Activated naive CD8-positive, alpha-beta T cell treated with anti-CD3 and anti-CD28 coated beads for 36 hours (primary cell): Measurements from ENCODE around the gene FIGN. TPM values are rescaled to one million over a fixed set of nuclear protein-coding genes. Genes with fewer than 3 reads are reported as not detected.

ENCODE experiments used
- DNase-seq: peaks from one replicate; pipeline ENCODE4 v3.0.0; 2021
- H3K27ac Mint-ChIP-seq: one replicate; pipeline ENCODE4 v1.8.0; 2022; ENCODE audit warnings: mild to moderate bottlenecking, moderate library complexity, mixed read lengths
- H3K27me3 Mint-ChIP-seq: one replicate; pipeline ENCODE4 v1.8.0; 2022; ENCODE audit warnings: mild to moderate bottlenecking, mixed read lengths
- H3K36me3 Mint-ChIP-seq: one replicate; pipeline ENCODE4 v1.8.0; 2021; ENCODE audit warnings: mild to moderate bottlenecking, mixed read lengths
- H3K4me1 Mint-ChIP-seq: one replicate; pipeline ENCODE4 v1.8.0; 2021; ENCODE audit warnings: mixed read lengths
- H3K4me3 Mint-ChIP-seq: one replicate; pipeline ENCODE4 v1.8.0; 2022; ENCODE audit warnings: mild to moderate bottlenecking, moderate library complexity, mixed read lengths
- H3K9me3 Mint-ChIP-seq: one replicate; pipeline ENCODE4 v1.8.0; 2022; ENCODE audit warnings: mixed read lengths
- total RNA-seq, 2 experiments: library from RNA; stranded (reverse); gene quantifications; one replicate each; pipeline ENCODE4 v1.2.3, GENCODE V29; 2021

FIGN gene
- total RNA-seq, 2 experiments from 2014 or later, result not detected

DNA sequence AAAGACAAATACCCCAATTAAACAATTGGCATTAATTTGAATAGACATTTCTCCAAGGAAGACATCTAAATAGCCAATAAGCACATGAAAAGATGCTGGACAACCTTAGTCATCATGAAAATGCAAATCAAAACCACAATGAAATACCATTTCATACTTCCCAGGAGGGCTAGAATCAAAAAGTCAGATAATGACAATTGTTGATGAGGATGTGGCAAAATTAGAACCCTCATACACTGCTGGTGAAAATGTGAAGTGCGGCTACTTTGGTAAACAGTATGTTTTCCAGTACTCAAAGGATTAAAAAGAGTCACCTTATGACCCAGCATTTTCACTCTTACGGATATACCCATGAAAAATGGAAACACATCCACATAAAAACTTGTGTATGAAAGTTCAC, 91.6 kb downstream of the FIGN start:
- Mint-ChIP-seq H3K27ac (no peak overlapping the region), H3K4me3 (no peak overlapping the region), H3K4me1 (no peaks in the 10 kb centered on the region), H3K36me3 (no peaks in the 10 kb centered on the region), H3K9me3 (no peaks in the 10 kb centered on the region), H3K27me3 (no peaks in the 10 kb centered on the region)
- DNase-seq, result no peak

DNA sequence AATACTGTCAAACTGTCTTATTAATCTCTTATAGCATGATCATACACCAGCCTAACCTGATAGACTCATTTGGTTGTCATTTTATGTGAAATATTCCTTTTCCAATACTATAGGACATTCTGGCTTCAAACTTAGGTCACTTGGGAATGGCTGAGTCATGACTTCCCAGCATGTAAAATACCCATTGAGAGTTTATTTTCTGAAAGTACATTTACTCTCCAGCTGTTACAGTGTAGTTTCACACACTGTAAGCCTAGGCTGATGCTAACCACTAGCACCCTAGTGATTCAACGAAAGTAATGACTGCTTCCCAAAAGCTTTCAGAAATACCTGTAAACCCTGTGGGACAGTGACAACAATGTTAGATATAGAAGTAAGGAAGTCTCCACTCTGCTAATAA, 93.8 kb downstream of the FIGN start:
- Mint-ChIP-seq H3K9me3 (no peaks in the 10 kb centered on the region), H3K4me3 (no peak overlapping the region), H3K27ac (no peak overlapping the region), H3K27me3 (no peaks in the 10 kb centered on the region), H3K4me1 (no peaks in the 10 kb centered on the region), H3K36me3 (no peaks in the 10 kb centered on the region)
- no peak for DNase-seq

DNA sequence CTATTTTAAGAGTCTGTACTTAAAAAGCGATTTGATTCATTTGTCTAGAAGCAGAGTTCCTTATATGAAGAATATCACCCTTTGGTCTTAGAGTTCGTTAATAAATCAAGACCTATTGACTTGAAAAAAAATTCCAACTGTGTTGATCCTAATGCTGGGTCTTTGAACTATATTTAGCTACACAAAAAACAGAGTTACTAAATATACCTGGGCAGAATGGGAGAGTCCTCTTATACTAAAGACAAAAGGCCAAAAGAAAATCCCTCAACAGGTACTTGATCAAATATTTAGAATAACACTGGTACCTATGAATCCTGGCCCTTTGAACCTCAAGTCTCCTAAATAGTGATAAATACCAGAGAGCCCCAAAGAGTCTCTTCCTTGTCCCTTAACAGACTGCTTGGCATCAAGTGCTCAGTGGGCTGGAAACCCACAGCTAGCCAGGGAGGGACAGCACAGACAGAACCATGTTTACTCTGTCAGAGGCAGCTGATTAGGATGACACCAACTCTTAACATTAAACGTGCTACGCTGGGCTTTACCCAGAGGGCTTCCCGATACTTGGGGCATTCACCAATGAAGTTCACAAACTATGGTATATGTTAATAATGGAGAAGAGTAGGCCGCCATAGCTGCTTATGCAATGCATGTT, 95.1 kb downstream of the FIGN start:
- no peak for DNase-seq
- no peaks in the 10 kb centered on the region for H3K36me3 Mint-ChIP-seq
- no peak overlapping the region for H3K27ac Mint-ChIP-seq
- H3K4me3 Mint-ChIP-seq, result no peak overlapping the region
- no peaks in the 10 kb centered on the region for H3K4me1 Mint-ChIP-seq
- no peaks in the 10 kb centered on the region for H3K9me3 Mint-ChIP-seq
- no peaks in the 10 kb centered on the region for H3K27me3 Mint-ChIP-seq

DNA sequence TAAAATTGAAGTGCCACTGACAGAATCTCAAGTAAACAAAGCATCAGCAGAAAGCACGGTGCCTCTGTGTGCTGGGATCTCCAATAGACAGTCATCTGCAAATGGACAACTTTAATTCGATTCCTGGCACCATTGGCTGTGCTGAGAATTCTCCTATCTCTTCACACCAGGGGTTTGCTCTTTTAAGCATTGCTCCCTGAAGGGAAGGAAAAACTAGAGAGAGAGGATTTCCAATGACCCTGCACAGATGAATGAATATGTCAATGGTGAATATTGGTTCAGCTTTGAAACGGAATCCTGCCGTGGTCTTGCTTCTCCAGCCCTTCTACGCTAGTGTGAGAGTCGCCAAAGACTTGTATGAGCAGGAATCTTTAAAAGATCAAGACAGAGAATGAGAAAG, 97.9 kb downstream of the FIGN start:
- no peaks in the 10 kb centered on the region for H3K36me3 Mint-ChIP-seq
- H3K27ac Mint-ChIP-seq, result no peak overlapping the region
- H3K9me3 Mint-ChIP-seq, result peaks cover 4% of the 10 kb centered on the region
- no peak for DNase-seq
- no peak overlapping the region for H3K4me3 Mint-ChIP-seq
- no peaks in the 10 kb centered on the region for H3K27me3 Mint-ChIP-seq
- no peaks in the 10 kb centered on the region for H3K4me1 Mint-ChIP-seq

DNA sequence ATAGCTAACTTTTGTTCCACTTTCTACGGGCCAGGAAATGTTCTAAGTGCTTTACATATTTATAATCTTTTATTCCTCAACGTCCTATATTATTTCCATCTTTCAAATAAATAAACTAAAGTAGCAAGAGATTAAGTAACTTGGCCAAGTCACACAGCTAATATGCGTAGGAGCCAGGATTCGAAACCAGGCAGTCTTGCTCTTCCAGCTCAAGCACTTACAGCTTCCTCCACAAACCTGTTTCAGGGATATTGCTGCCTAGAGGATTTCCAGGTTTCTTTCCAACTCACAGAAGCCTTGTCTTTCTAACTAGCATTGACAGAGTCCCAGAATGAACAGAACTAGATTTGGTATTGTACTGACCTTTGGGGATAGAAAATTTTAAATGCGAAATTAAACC, 102.5 kb downstream of the FIGN start:
- H3K36me3 Mint-ChIP-seq, result no peaks in the 10 kb centered on the region
- H3K4me3 Mint-ChIP-seq, result no peak overlapping the region
- H3K4me1 Mint-ChIP-seq, result no peaks in the 10 kb centered on the region
- H3K27ac Mint-ChIP-seq, result no peak overlapping the region
- no peak for DNase-seq
- no peaks in the 10 kb centered on the region for H3K27me3 Mint-ChIP-seq
- H3K9me3 Mint-ChIP-seq, result peaks cover 5% of the 10 kb centered on the region

DNA sequence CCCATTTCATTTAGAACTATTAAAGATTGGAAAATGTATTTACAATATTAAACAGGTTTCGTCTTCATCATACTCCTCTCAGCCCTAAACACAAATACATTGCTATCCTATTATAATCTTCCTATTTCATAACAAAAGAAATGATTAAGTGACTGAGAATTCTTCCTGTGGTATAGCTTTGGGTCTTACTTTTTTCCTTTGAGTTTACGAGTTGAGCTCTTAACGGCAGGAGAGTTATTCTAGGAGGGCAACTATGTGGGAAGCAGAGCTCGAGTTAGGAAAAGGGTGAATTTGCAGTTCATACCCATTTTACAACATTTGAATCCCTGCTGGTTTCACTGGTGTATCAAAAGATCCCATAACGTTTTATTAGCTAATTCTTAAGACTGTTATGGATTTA, 105.0 kb downstream of the FIGN start:
- DNase-seq, result no peak
- Mint-ChIP-seq H3K27me3 (no peaks in the 10 kb centered on the region), H3K4me3 (no peak overlapping the region), H3K9me3 (peaks cover 5% of the 10 kb centered on the region), H3K36me3 (no peaks in the 10 kb centered on the region), H3K4me1 (no peaks in the 10 kb centered on the region), H3K27ac (no peak overlapping the region)

DNA sequence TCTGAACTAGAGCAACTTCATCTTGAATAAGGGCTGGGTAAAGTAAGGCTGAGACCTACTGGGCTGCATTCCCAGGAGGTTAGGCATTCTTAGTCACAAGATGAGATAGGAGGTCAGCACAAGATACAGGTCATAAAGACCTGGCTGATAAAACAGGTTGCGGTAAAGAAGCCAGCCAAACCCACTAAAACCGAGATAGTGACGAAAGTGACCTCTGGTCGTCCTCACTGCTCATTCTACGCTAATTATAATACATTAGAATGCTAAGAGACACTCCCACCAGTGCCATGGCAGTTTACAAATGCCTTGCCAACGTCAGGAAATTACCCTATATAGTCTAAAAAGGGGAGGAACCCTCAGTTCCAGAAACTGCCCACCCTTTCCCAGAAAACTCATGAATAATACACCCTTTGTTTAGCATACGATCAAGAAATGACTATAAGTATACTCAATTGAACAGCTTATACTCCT, 109.1 kb downstream of the FIGN start:
- Mint-ChIP-seq H3K4me3 (no peak overlapping the region), H3K27ac (no peak overlapping the region), H3K36me3 (no peaks in the 10 kb centered on the region), H3K27me3 (no peaks in the 10 kb centered on the region), H3K9me3 (peaks cover 1% of the 10 kb centered on the region), H3K4me1 (no peaks in the 10 kb centered on the region)
- no peak for DNase-seq

DNA sequence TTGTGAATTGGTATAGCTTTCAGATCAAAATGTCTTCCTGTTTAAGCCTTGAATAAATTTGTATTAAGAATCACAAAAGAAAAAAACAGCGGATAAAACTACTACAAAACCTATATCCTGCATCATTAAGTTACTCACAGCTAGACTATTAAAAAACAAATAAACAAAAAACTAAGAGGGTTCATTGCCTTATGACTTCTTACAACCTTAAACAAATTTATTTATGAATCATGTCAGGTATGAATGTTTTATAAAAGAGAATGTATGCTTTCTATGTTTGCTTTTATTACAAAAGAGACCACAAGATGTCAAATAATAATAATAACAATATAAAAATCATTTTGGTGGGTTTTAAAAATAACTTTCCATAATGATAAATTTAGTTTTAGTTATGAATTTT, 109.6 kb downstream of the FIGN start:
- Mint-ChIP-seq H3K27ac (no peak overlapping the region), H3K4me3 (no peak overlapping the region), H3K27me3 (no peaks in the 10 kb centered on the region), H3K9me3 (no peaks in the 10 kb centered on the region), H3K36me3 (no peaks in the 10 kb centered on the region), H3K4me1 (no peaks in the 10 kb centered on the region)
- DNase-seq, result no peak

DNA sequence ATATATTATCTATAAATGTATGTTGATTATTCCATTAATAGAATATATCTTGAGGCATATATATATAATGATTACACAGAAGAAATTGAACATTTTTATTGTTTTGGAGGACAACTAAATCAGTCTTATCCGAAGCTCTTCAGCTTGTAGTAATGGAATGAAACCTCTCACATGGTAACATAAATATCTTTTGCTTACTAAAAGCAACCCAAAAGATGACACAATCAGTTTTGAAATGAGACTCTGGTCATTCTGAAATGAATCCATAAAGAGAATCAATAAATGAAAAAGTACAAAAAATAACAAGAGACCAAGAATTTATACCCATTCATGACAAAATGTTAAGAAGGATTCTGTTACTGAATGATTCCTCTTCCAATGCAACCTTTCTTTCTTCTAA, 110.2 kb downstream of the FIGN start:
- no peaks in the 10 kb centered on the region for H3K9me3 Mint-ChIP-seq

DNA sequence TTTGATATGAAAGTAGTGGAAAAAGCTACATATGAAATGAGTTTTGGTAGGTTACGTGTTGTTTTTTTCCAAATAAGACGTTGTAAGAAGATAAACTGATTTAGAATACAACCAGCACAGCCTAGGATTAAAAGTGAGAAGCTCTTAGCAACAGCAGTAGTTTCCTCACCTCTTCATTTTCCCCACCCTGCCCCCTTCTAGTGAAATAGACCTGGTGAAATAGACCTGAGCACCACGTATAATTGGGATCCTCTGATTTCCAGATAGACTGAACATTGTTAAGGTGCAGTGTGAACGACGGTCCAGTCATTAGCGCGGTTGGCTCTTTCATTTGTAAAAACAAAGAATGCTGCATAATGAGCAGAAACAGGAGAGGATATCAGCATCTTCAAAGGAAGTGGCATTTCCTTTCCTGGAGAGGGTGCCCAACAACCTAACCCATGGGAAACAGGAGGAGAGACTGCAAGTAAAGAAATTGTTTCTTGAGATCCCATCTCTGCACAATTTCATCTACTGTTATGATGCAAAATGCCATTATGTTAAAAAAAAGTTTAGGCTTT, 114.3 kb downstream of the FIGN start:
- no peaks in the 10 kb centered on the region for H3K27me3 Mint-ChIP-seq
- no peak overlapping the region for H3K27ac Mint-ChIP-seq
- no peaks in the 10 kb centered on the region for H3K4me1 Mint-ChIP-seq
- DNase-seq, result no peak
- no peak overlapping the region for H3K4me3 Mint-ChIP-seq
- H3K9me3 Mint-ChIP-seq, result no peaks in the 10 kb centered on the region
- H3K36me3 Mint-ChIP-seq, result no peaks in the 10 kb centered on the region

More for the DNA sequence above, 110.2 kb downstream of the FIGN start:
- no peak overlapping the region for H3K27ac Mint-ChIP-seq
- no peaks in the 10 kb centered on the region for H3K4me1 Mint-ChIP-seq
- DNase-seq, result no peak
- no peaks in the 10 kb centered on the region for H3K36me3 Mint-ChIP-seq
- H3K4me3 Mint-ChIP-seq, result no peak overlapping the region
- no peaks in the 10 kb centered on the region for H3K27me3 Mint-ChIP-seq

DNA sequence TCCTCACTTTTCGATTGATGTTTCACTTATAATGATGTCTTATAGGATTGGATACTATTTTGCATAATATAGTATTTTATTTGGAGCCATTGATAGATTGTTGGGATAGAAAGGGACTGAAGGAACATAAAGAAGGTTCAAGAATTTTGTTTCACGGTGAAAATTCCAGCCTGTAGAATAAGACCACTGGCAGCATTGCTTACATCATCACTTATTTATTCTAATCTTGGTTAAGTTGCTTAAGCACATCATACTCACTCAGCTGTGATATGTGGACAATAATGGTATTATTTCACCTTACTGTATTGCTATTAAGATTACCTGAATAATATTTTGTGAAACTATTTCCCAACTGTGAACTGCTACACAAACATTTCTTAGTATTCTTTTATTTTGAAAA, 118.3 kb downstream of the FIGN start:
- Mint-ChIP-seq H3K4me1 (no peaks in the 10 kb centered on the region), H3K27me3 (no peaks in the 10 kb centered on the region), H3K36me3 (no peaks in the 10 kb centered on the region), H3K27ac (no peak overlapping the region), H3K4me3 (no peak overlapping the region), H3K9me3 (no peaks in the 10 kb centered on the region)
- DNase-seq, result no peak

DNA sequence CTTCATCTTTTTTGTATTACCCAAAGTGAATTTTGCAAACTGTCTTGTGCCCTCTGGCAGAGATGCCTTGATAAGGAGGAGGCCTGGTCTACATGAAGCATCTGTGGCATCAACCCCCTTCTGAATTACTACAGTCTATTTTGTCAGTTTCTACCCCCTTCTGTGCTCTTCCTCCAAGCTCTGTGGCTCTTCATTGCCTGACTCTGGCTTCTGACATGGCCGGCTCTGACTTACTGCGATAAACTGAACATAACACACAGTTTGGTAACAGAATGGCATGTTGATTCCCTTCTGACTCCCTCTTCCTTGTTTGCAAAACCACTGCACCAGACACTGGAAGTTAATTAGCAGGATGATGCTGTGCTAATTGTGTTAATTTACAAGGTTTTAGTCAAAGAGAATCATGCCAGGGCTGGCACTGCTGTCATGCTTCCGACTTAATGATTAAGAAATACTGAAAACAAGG, 122.5 kb downstream of the FIGN start:
- H3K9me3 Mint-ChIP-seq, result no peaks in the 10 kb centered on the region
- no peak for DNase-seq
- no peaks in the 10 kb centered on the region for H3K27me3 Mint-ChIP-seq
- H3K4me3 Mint-ChIP-seq, result no peak overlapping the region
- H3K36me3 Mint-ChIP-seq, result no peaks in the 10 kb centered on the region
- no peaks in the 10 kb centered on the region for H3K4me1 Mint-ChIP-seq
- H3K27ac Mint-ChIP-seq, result no peak overlapping the region

DNA sequence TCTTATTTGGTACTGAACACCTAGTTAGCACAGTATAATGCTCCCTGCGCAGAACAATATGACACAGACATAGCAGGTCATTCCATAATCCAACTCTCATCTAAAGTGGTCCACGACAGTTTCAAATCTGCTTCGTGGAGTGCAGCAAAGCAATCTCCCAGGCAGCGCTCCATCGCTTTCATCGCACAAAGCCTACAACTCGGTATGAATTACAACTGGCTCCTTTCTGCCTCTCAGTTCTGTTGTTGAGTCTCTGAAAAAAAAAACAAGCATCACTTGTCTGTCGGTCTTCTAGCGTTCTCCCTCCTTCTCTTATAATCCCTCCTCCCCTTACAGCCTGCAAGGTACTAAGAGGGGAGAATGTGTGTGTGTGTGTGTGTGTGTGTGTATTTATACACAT, 123.5 kb downstream of the FIGN start:
- H3K4me1 Mint-ChIP-seq, result no peaks in the 10 kb centered on the region
- DNase-seq, result no peak
- H3K36me3 Mint-ChIP-seq, result no peaks in the 10 kb centered on the region
- H3K9me3 Mint-ChIP-seq, result no peaks in the 10 kb centered on the region
- H3K27me3 Mint-ChIP-seq, result no peaks in the 10 kb centered on the region
- no peak overlapping the region for H3K27ac Mint-ChIP-seq
- no peak overlapping the region for H3K4me3 Mint-ChIP-seq

DNA sequence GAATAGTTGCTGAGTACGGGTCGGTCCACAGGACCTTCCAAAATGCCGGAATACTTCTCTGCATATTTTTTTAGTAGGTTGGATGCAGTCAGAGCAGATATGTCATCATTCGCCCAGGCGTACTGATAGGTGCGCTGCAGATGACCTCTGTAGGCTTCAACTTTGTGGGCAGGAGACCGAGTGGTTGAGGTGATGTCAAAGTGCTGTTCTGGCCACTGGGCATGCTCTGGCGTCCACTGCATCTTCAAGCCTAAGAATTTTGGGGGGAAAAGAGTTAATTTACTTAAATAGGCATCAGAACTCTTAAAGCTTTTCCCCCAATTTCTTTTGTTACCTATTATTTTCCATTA, 124.3 kb downstream of the FIGN start:
- no peaks in the 10 kb centered on the region for H3K9me3 Mint-ChIP-seq
- no peak overlapping the region for H3K27ac Mint-ChIP-seq
- H3K27me3 Mint-ChIP-seq, result no peaks in the 10 kb centered on the region
- no peaks in the 10 kb centered on the region for H3K4me1 Mint-ChIP-seq
- no peak for DNase-seq
- H3K36me3 Mint-ChIP-seq, result no peaks in the 10 kb centered on the region
- H3K4me3 Mint-ChIP-seq, result no peak overlapping the region

DNA sequence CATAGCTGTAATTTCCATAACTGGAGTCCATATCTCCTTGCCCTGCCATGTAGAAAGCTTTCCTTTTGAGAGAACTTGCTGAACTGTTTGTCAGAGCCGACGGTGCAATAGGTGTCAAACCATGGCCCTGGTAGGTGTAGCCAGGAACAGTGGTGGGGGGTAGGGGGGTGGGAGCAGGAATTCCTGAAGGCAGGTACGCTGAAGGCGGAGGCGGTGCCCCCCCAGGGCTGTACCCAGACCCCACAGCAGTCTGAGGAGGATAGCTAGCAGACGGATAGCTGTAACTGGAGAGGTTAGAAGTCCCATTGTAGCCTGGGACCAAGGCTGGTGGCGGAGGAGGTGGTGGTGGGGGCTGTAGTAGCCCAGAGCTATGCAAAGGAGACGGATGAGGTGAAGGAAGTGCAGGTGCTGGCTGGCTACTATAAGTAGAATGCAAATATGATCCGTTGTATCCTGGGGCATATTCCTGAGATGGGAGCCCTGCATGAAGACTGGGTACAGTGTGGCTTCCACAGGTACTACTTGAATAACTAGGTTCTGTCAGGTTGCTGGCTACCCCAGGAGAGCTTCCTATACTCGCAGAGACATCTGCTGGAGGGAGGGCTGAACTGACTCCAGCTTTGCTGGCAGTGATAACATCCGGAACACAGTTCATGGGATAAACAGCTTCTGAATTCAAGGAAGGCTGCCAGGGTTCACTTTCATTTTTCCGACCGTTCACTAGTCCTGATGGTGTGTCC, 124.8 kb downstream of the FIGN start:
- no peak overlapping the region for H3K4me3 Mint-ChIP-seq
- no peak for DNase-seq
- H3K9me3 Mint-ChIP-seq, result no peaks in the 10 kb centered on the region
- no peaks in the 10 kb centered on the region for H3K36me3 Mint-ChIP-seq
- no peak overlapping the region for H3K27ac Mint-ChIP-seq
- H3K4me1 Mint-ChIP-seq, result no peaks in the 10 kb centered on the region
- no peaks in the 10 kb centered on the region for H3K27me3 Mint-ChIP-seq

DNA sequence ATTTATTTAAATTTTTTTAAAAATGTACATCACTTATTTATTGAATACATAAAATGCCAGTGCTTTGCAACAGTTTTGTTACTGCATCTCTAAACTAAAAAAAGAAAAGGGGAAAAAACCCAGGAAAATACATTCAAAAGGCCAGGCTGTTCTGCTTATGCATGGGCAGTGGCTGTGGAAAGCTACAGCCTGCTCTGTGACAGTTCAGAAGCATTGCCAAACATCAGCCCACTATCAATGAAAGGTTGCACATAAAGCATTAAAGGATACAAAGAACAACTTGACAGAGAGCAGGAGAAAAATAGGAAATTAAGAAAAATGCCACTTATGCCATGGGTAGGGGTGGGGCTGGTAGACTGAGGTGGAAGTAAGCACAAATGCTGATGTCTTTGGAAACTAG, 128.2 kb downstream of the FIGN start:
- DNase-seq, result no peak
- no peaks in the 10 kb centered on the region for H3K27me3 Mint-ChIP-seq
- no peak overlapping the region for H3K27ac Mint-ChIP-seq

More for the DNA sequence above, 128.2 kb downstream of the FIGN start:
- no peaks in the 10 kb centered on the region for H3K36me3 Mint-ChIP-seq
- no peaks in the 10 kb centered on the region for H3K4me1 Mint-ChIP-seq
- H3K9me3 Mint-ChIP-seq, result no peaks in the 10 kb centered on the region
- no peak overlapping the region for H3K4me3 Mint-ChIP-seq
